Activated CD4-positive, alpha-beta T cell treated with anti-CD3 and anti-CD28 coated beads, Interleukin-2, amount 10 ng/mL, durations not matched to agents 7 days and 5 days (primary cell): ENCODE results near the gene POGZ. TPM values are rescaled to one million over a fixed set of nuclear protein-coding genes. Genes with fewer than 3 reads are reported as not detected.

Experiments
- CTCF ChIA-PET: fragments of 350-600 bp; sonication (Branson Sonifier 250); formaldehyde crosslinking; loops from one replicate; lab custom pipeline; 2021; ENCODE audit warnings: antibody characterized with exemption; lab: Charles Lee
- POLR2A ChIA-PET: fragments of 350-600 bp; sonication (Branson Sonifier 250); formaldehyde crosslinking; loops from one replicate; lab custom pipeline; 2021; ENCODE audit warnings: antibody characterized with exemption; lab: Charles Lee
- DNase-seq: peaks from one replicate; pipeline ENCODE4 v3.0.0-alpha.2; 2020
- H3K27ac Mint-ChIP-seq: one replicate; pipeline ENCODE4 v1.8.0; 2021; ENCODE audit warnings: mild to moderate bottlenecking, moderate library complexity, mixed read lengths
- H3K27me3 Mint-ChIP-seq: one replicate; pipeline ENCODE4 v1.8.0; 2021; ENCODE audit warnings: mixed read lengths
- H3K36me3 Mint-ChIP-seq: one replicate; pipeline ENCODE4 v1.8.0; 2021; ENCODE audit warnings: low read depth, mixed read lengths
- H3K4me1 Mint-ChIP-seq: one replicate; pipeline ENCODE4 v1.8.0; 2021; ENCODE audit warnings: mixed read lengths
- H3K4me3 Mint-ChIP-seq: one replicate; pipeline ENCODE4 v1.8.0; 2021; ENCODE audit warnings: mild to moderate bottlenecking, moderate library complexity, mixed read lengths
- H3K9me3 Mint-ChIP-seq: one replicate; pipeline ENCODE4 v1.8.0; 2021; ENCODE audit warnings: mixed read lengths
- total RNA-seq, 2 experiments: library from RNA; stranded (reverse); gene quantifications; one replicate each; pipeline ENCODE4 v1.2.3, GENCODE V29; 2021

The POGZ gene
- total RNA-seq, 2 experiments from 2014 or later = 82.8 to 85.5 TPM

- Mint-ChIP-seq H3K4me3 (no peak overlapping the region), H3K36me3 (no peaks in the 10 kb centered on the region), H3K9me3 (no peaks in the 10 kb centered on the region), H3K4me1 (no peaks in the 10 kb centered on the region), H3K27me3 (peaks cover 2% of the 10 kb centered on the region), H3K27ac (no peak overlapping the region)
- POLR2A ChIA-PET = no interaction called here
- DNase-seq = no peak
- CTCF ChIA-PET = no interaction called here
These were observed 82.0 kb downstream of the POGZ start for GRCh38 chr1:151377150-151377884.

DNA sequence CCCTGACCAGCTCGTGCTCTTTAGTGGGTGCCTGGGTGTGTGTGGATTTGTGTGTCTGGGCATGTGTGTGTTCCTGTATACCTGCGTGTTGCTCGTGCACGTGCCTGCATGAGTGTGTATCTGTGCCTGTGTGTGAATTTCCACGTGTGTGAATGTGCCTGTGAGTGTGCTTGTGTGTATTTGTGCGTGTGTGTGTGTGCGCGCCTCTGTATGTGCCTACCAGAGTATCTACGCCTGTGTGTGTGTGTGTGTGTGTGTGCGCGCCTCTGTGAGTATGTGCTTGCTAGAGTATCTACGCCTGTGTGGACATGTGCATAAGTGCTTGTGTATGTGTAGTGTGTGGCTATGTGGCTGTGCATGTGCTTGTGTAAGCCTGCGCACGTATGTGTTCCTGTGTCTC is 86.1 kb downstream of the POGZ start:
- Mint-ChIP-seq H3K36me3 (no peaks in the 10 kb centered on the region), H3K4me1 (no peaks in the 10 kb centered on the region), H3K4me3 (no peak overlapping the region), H3K9me3 (no peaks in the 10 kb centered on the region), H3K27me3 (peaks cover 2% of the 10 kb centered on the region), H3K27ac (no peak overlapping the region)
- POLR2A ChIA-PET = no interaction called here
- CTCF ChIA-PET = no interaction called here
- DNase-seq = no peak

DNA sequence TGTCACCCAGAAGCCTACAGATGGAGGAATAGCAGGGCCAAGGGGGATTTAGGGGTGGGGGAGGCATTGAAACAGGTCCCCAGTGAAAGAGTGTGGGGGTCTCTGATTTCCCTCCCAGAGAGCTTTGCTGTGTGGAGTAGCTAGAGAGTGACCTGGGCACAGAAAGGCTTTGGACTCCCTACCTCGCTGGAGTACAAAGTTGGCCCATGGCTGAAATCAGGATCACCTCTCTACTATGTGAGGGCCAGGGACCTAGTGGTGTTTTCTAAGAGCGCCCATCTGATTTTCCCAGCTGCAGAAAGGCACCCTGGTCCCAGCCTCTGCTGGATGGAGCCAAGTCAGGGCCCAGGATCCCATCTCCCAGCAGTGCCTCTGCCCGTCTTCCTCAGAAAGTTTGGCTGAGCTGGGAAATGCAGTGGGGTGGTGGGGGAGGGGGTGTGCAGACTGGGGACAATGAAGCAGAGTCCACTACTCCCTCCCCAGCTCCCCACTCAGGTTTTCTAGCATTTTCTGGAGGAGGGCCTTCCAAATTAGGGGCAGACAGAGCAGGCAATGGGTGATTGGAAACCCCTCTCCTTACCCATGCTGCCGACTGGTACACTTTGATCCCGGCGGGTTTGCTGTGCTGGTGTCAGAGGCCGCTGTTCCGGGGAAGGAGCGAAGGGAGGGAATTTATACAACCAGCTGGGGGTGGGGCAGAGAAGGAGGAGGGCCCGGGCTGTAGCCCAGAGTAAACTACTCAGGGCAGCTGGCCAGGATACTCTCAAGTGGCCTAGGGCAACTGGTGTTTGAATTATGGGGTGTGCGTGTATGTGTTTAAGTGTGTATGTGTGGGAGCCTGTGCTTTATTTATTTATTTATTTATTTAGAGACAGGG is 87.0 kb downstream of the POGZ start, which contains the start of gene SELENBP1:
Gene SELENBP1, minus strand, starts transcription at position 648 of the 877 bp plus-strand sequence. Its CDS starts 64 bp downstream, at position 584.
- Mint-ChIP-seq H3K27ac (no peak within 1 kb of the TSS), H3K4me1 (no peaks in the 10 kb centered on the region), H3K36me3 (no peaks in the 10 kb centered on the region), H3K4me3 (no peak within 1 kb of the TSS), H3K27me3 (peaks cover 2% of the 10 kb centered on the region), H3K9me3 (no peaks in the 10 kb centered on the region)
- no peak for DNase-seq
- ChIA-PET POLR2A (no interaction called here), CTCF (interaction anchor here (1.2 kb wide), 1 partner anchor 9 kb away, joined by 3 read pairs; no protein-coding TSS in a partner anchor)

DNA sequence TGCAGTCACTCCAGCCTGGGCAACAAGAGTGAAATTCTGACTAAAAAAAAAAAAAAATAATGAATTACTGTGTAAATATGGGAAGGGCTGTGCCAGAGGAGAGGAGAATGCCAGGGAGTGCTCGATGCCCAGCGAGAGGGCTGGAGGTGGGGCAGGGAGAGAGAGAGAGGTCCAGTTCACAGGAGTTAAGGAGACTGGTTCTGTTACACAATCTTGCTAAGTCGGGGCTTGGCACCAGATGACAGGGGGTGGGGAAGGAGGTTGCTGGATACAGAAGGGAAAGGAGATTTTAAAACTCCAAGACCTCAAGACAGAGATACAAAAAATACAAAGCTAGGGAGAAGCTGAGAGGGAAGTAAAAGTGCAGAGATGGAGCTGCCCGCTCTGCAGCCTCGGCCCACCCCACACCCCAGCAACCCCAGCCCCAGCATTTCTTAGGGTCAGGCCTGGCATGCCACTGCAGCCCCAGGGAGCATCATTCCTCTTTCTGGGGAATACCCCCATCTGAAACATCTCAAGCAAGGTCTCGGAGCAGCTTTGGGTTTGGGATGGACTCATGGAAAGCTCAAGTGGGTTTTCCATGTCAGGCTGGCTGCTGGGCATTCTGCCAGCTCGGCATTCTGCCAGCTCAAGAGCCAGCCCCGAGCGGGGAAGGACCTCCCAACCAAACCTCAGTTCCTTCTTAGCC is 87.8 kb downstream of the POGZ start:
- DNase-seq = no peak
- ChIA-PET CTCF (interaction anchor here (1.2 kb wide), 1 partner anchor 10 kb away, joined by 3 read pairs; no protein-coding TSS in a partner anchor), POLR2A (no interaction called here)
- no peak overlapping the region for H3K27ac Mint-ChIP-seq
- no peaks in the 10 kb centered on the region for H3K9me3 Mint-ChIP-seq
- no peaks in the 10 kb centered on the region for H3K27me3 Mint-ChIP-seq
- H3K4me3 Mint-ChIP-seq = no peak overlapping the region
- no peaks in the 10 kb centered on the region for H3K36me3 Mint-ChIP-seq
- no peaks in the 10 kb centered on the region for H3K4me1 Mint-ChIP-seq

DNA sequence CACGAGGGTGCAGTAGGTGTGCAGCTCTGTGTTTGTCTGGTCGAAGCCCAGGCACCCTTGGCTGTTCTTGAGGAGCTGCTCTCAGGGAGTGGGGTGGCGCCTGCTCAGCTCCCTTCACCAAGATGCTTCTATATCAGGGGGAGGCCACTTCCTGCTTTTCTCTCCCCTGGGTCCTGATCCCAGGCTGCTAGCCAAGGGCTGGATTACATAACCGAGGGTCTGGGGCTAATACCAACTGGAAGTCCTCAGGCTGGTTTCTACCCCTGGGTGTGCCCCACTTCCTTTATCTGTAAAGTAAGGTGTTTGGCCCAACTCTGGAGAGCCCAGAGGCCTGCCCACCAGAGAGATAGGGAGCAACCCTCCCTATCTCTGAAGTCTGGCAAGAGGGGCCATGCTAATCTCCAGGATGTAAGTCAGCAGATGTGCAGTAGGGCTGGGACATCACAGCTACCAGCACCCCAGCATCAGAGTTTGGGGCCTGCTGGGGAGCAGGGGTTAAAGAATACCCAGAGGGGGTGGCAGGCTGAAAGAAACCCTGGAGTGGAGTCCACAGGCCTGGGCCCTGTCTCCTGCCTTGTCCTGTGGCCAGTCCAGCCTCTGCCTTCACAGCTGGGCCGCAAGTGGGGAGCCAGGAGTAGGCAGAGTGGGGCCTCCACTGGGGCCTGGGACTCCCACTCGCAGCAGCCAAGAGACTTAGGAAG is 88.9 kb downstream of the POGZ start:
- H3K36me3 Mint-ChIP-seq = no peaks in the 10 kb centered on the region
- ChIA-PET CTCF (interaction anchor here (0.6 to 2.2 kb wide), 4 partner anchors 11 to 124 kb away, joined by 3 to 10 read pairs (median 4); no protein-coding TSS in a partner anchor), POLR2A (no interaction called here)
- no peak overlapping the region for H3K4me3 Mint-ChIP-seq
- no peaks in the 10 kb centered on the region for H3K4me1 Mint-ChIP-seq
- DNase-seq = no peak
- no peaks in the 10 kb centered on the region for H3K9me3 Mint-ChIP-seq
- H3K27me3 Mint-ChIP-seq = no peaks in the 10 kb centered on the region
- no peak overlapping the region for H3K27ac Mint-ChIP-seq

- CTCF ChIA-PET = interaction anchor here (0.7 to 2.2 kb wide), 5 partner anchors 12 to 88 kb away, joined by 3 to 10 read pairs (median 4); partner anchors contain the start of gene ZNF687
- Mint-ChIP-seq H3K36me3 (no peaks in the 10 kb centered on the region), H3K27ac (no peak overlapping the region), H3K9me3 (no peaks in the 10 kb centered on the region), H3K4me3 (no peak overlapping the region), H3K27me3 (no peaks in the 10 kb centered on the region), H3K4me1 (no peaks in the 10 kb centered on the region)
- POLR2A ChIA-PET = no interaction called here
- DNase-seq = no peak
These were observed 89.7 kb downstream of the POGZ start for GRCh38 chr1:151369621-151370048.

GRCh38 chr1:151369302-151369610 is 90.0 kb downstream of the POGZ start:
- no peaks in the 10 kb centered on the region for H3K36me3 Mint-ChIP-seq
- H3K27ac Mint-ChIP-seq = no peak overlapping the region
- H3K9me3 Mint-ChIP-seq = no peaks in the 10 kb centered on the region
- no peaks in the 10 kb centered on the region for H3K4me1 Mint-ChIP-seq
- no peaks in the 10 kb centered on the region for H3K27me3 Mint-ChIP-seq
- DNase-seq = no peak
- ChIA-PET CTCF (interaction anchor here (0.5 to 2.2 kb wide), 5 partner anchors 12 to 558 kb away, joined by 3 to 10 read pairs (median 3); partner anchors contain the start of gene ZNF687), POLR2A (no interaction called here)
- no peak overlapping the region for H3K4me3 Mint-ChIP-seq

DNA sequence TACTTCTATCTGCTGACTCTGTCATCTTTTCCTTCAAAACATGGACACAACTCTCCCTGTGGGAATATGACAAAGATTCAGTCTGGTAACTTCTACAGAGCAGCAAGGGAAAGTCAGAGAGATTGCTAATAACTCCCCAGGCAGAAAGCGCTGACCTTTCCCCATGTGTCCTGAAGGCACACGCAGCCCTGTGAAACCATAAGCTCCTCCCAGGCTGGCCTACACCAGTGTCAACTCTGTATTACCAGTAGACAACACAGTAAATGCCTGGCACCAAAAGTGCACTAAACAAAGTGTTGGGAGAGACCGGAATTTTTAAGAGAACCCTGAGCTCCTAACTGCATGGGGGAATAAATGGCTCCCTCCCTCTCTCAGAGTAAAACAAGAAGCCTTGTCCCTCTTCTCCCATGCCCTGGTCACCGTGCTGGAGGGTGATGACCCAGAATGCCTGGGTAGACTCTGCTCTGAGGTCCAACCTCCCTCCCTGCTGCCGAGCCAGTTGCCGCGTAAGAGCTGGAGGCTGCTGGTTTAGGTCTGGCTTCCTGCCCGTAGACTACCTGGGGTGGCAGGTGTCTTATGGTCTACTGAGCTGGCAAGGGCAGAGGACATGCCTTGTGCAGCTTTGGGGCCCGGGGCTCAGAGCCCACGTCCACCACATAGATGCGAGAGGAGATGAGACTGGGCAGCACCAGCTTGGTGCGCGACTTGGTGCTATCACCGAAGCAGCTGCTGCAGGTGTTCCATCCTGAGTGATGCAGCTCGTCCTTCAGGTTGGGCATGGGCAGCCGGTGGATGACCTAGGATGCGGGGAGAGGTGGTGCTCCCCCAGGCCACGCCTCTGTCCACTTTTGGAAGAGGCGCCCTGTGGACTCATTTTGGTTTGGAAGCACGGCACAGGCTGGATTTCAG is 90.6 kb downstream of the POGZ start:
- H3K27ac Mint-ChIP-seq = no peak overlapping the region
- H3K4me1 Mint-ChIP-seq = no peaks in the 10 kb centered on the region
- H3K9me3 Mint-ChIP-seq = no peaks in the 10 kb centered on the region
- DNase-seq = no peak
- H3K27me3 Mint-ChIP-seq = no peaks in the 10 kb centered on the region
- no peak overlapping the region for H3K4me3 Mint-ChIP-seq
- ChIA-PET POLR2A (no interaction called here), CTCF (interaction anchor here (0.5 to 2.2 kb wide), 5 partner anchors 13 to 559 kb away, joined by 3 to 10 read pairs (median 3); partner anchors contain the start of gene ZNF687)
- no peaks in the 10 kb centered on the region for H3K36me3 Mint-ChIP-seq

- Mint-ChIP-seq H3K27me3 (no peaks in the 10 kb centered on the region), H3K4me1 (no peaks in the 10 kb centered on the region), H3K36me3 (peaks cover 2% of the 10 kb centered on the region), H3K4me3 (no peak overlapping the region), H3K27ac (no peak overlapping the region), H3K9me3 (peaks cover 4% of the 10 kb centered on the region)
- POLR2A ChIA-PET = no interaction called here
- CTCF ChIA-PET = interaction anchor here (0.5 to 2.2 kb wide), 2 partner anchors 14 to 112 kb away, joined by 5 to 10 read pairs; no protein-coding TSS in a partner anchor
- no peak for DNase-seq
These were observed 91.5 kb downstream of the POGZ start for GRCh38 chr1:151367658-151368392.

- no peak for DNase-seq
- ChIA-PET CTCF (interaction anchor here (0.5 to 1.0 kb wide), 2 partner anchors 30 to 155 kb away, joined by 3 to 6 read pairs; no protein-coding TSS in a partner anchor), POLR2A (no interaction called here)
- H3K9me3 Mint-ChIP-seq = peaks cover 8% of the 10 kb centered on the region
- H3K36me3 Mint-ChIP-seq = peaks cover 5% of the 10 kb centered on the region
- no peaks in the 10 kb centered on the region for H3K27me3 Mint-ChIP-seq
- H3K4me1 Mint-ChIP-seq = no peaks in the 10 kb centered on the region
- no peak overlapping the region for H3K4me3 Mint-ChIP-seq
- H3K27ac Mint-ChIP-seq = no peak overlapping the region
These were observed 94.3 kb downstream of the POGZ start for GRCh38 chr1:151364996-151365395.
